Measurements from ENCODE around the gene LUC7L2.
"Not testable (repeated sequence)": the region's sequence is repeated elsewhere in the genome, so short reads cannot be mapped to it uniquely, and the experiment has no call there.

- TF ChIP-seq CTCF, EZH2, EZH2phosphoT487 (IDR thresholded peaks at IDR 0.05): not testable (repeated sequence)
Measured at GRCh38 chr7:139429735-139430134, 70.0 kb downstream of the LUC7L2 start.

All from neural progenitor cell (in vitro differentiated cells).